ENCODE data around the gene PFDN6. TPM values are rescaled to one million over a fixed set of nuclear protein-coding genes. Genes with fewer than 3 reads are reported as not detected.
"Not testable (repeated sequence)": the region's sequence is repeated elsewhere in the genome, so short reads cannot be mapped to it uniquely, and the experiment has no call there.

Gene PFDN6
- polyA plus RNA-seq, 1 experiment, result 49.0 TPM

- Histone ChIP-seq H3K36me3 (ENCODE audit: control insufficient read depth, insufficient read depth, low read length) (peaks cover 22% of the 10 kb centered on the region), H3K4me3 (ENCODE audit: low read depth, low read length) (no peak overlapping the region), H3K27me3 (ENCODE audit: control insufficient read depth, insufficient read depth, low read length) (no peaks in the 10 kb centered on the region)
- ChIA-PET POLR2A (no interaction called here), CTCF (interaction anchor here (0.6 to 3.7 kb wide), 6 partner anchors 10 to 148 kb away, joined by 3 to 21 read pairs (median 6); partner anchors contain the start of genes RGL2 and WDR46)
- TF ChIP-seq CTCF (IDR thresholded peaks at IDR 0.05; ENCODE audit: insufficient read depth, low read depth, low read length), result no peak
- DNase-seq (ENCODE audit: low read depth), result no peak
Observed at GRCh38 chr6:33278392-33278741, 11.0 kb upstream of the PFDN6 start.

GRCh38 chr6:33278810-33279209, 10.6 kb upstream of the PFDN6 start:
- Histone ChIP-seq H3K36me3 (ENCODE audit: control insufficient read depth, insufficient read depth, low read length) (peaks cover 22% of the 10 kb centered on the region), H3K27me3 (ENCODE audit: control insufficient read depth, insufficient read depth, low read length) (no peaks in the 10 kb centered on the region), H3K4me3 (ENCODE audit: low read depth, low read length) (no peak overlapping the region)
- TF ChIP-seq CTCF (IDR thresholded peaks at IDR 0.05; ENCODE audit: insufficient read depth, low read depth, low read length), result no peak
- ChIA-PET CTCF (interaction anchor here (1.2 to 3.7 kb wide), 4 partner anchors 9 to 147 kb away, joined by 5 to 21 read pairs (median 10); partner anchors contain the start of genes RGL2 and WDR46), POLR2A (no interaction called here)
- DNase-seq (ENCODE audit: low read depth), result no peak

- DNase-seq (ENCODE audit: low read depth), result no peak
- POLR2A ChIA-PET, result no interaction called here
- TF ChIP-seq CTCF (IDR thresholded peaks at IDR 0.05; ENCODE audit: insufficient read depth, low read depth, low read length), result no peak
- H3K4me3 ChIP-seq (ENCODE audit: low read depth, low read length), result no peak overlapping the region
- CTCF ChIA-PET, result interaction anchor here (1.2 to 3.7 kb wide), 4 partner anchors 9 to 147 kb away, joined by 5 to 21 read pairs (median 10); partner anchors contain the start of genes RGL2 and WDR46
- peaks cover 21% of the 10 kb centered on the region for H3K36me3 ChIP-seq (ENCODE audit: control insufficient read depth, insufficient read depth, low read length)
- H3K27me3 ChIP-seq (ENCODE audit: control insufficient read depth, insufficient read depth, low read length), result no peaks in the 10 kb centered on the region
Observed at GRCh38 chr6:33279257-33279695, 10.1 kb upstream of the PFDN6 start.

- Histone ChIP-seq H3K4me3 (ENCODE audit: low read depth, low read length) (no peak overlapping the region), H3K27me3 (ENCODE audit: control insufficient read depth, insufficient read depth, low read length) (no peaks in the 10 kb centered on the region), H3K36me3 (ENCODE audit: control insufficient read depth, insufficient read depth, low read length) (peaks cover 21% of the 10 kb centered on the region)
- ChIA-PET POLR2A (no interaction called here), CTCF (interaction anchor here (3.3 kb wide), 1 partner anchor 19 kb away, joined by 13 read pairs; the partner anchor contains the start of gene RGL2)
- no peak for DNase-seq (ENCODE audit: low read depth)
- peak; percentile 60 for TF ChIP-seq CTCF (IDR thresholded peaks at IDR 0.05; ENCODE audit: insufficient read depth, low read depth, low read length)
Observed at GRCh38 chr6:33279971-33280511, 9.4 kb upstream of the PFDN6 start.

- TF ChIP-seq CTCF (IDR thresholded peaks at IDR 0.05; ENCODE audit: insufficient read depth, low read depth, low read length), result no peak
- Histone ChIP-seq H3K36me3 (ENCODE audit: control insufficient read depth, insufficient read depth, low read length) (peaks cover 19% of the 10 kb centered on the region), H3K27me3 (ENCODE audit: control insufficient read depth, insufficient read depth, low read length) (no peaks in the 10 kb centered on the region), H3K4me3 (ENCODE audit: low read depth, low read length) (no peak overlapping the region)
- ChIA-PET POLR2A (no interaction called here), CTCF (no interaction called here)
- no peak for DNase-seq (ENCODE audit: low read depth)
Observed at GRCh38 chr6:33280539-33280938, 8.9 kb upstream of the PFDN6 start.

GRCh38 chr6:33285214-33285613, 4.2 kb upstream of the PFDN6 start:
- CTCF ChIA-PET; POLR2A ChIA-PET; DNase-seq (ENCODE audit: low read depth); H3K4me3 ChIP-seq (ENCODE audit: low read depth, low read length); H3K27me3 ChIP-seq (ENCODE audit: control insufficient read depth, insufficient read depth, low read length): not testable (repeated sequence)
- peaks cover 16% of the 10 kb centered on the region for H3K36me3 ChIP-seq (ENCODE audit: control insufficient read depth, insufficient read depth, low read length)
